Raji (cell line): ENCODE measurements around the gene TTLL4.

Experiments
- POLR2A ChIP-seq: IDR thresholded peaks from 2 replicates; pipeline ENCODE4 v1.6.1; 2011; ENCODE audit warnings: low read depth, low read length, control low read depth; ENCODE audit not compliant: insufficient read depth

TTLL4 gene

DNA sequence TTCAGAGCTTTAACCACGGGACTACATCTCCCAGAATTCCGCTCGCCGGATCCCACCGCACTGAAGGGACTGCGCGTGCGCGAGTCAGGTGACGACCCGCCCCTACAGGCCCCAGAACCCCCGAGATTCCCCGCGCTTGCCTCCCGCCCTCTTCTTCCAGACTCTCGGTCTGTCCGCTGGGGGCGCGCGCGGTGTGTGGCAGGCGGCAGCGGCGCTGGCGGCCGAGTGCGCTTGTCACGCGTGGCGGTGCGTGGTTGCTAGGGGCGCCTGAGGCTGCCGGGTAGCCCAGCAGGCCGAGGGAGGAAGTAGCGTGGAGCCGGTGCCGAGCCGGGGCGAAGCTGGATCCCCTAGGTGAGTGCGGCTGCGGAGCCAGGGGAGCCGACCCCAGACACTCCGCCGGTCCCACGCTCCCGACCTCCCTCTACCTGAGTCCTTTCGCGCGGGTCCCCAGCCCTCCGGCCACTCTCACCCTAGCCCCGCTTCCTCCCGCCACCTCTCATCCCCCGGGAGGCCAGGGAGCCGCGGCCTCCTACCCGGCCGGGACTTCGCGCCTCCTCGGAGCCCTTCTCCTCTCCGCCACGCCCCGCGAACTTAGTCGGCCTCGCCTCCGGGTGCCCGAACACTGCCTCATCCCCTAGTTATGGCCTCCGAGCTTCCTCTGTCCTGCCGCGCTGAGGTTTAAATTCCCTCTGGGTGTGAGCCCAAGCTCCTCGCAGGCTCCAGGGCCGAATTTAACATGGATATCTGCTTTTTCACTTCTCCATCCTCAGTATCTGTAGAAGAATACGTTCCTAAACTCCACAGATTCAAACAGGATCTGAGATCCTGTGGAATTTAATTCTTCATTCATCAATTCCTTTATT lies at the start of gene TTLL4:
TTLL4 (plus strand) TSS at position 149 of the 863 bp plus-strand sequence. CDS start 26,842 bp downstream, outside the sequence.
- peak; percentile 84 for TF ChIP-seq POLR2A

DNA sequence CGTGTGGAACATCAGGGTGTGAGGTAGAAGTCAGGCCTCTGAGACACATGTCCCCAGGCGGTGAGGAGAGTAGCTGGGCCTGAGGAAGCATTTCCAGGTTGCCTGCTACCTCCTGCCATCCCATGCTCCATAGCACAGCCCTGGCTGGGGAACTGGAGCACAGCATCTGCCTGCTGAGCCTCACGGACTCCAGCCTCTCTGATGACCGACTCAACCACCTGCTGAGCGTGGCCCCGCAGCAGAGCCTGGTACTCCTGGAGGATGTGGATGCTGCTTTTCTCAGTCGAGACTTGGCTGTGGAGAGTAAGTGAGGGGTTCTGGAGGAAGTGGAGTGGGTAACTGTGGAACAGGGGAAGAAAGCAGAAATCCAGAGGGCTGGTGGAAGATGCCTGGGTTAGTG lies 48.3 kb upstream of the TTLL4 start:
- no peak for TF ChIP-seq POLR2A

DNA sequence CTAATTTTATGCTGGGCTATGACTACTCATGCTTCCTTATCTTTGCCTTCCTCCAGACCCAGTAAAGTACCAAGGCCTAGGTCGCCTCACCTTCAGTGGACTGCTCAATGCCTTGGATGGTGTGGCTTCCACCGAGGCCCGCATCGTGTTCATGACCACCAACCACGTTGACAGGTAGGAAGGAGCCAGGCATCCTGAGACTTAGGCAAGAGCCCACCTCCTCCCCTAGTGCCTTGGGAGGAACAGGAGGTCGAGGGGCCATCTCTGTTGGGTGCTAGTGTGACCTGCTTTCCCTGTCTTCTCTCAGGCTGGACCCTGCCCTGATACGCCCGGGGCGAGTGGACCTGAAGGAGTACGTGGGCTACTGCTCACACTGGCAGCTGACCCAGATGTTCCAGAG lies 47.8 kb upstream of the TTLL4 start:
- TF ChIP-seq POLR2A, result no peak

- TF ChIP-seq POLR2A, result no peak
Measured at GRCh38 chr2:218663901-218664300, 46.7 kb upstream of the TTLL4 start.

- TF ChIP-seq POLR2A, result no peak
Measured at GRCh38 chr2:218664653-218665052, 46.0 kb upstream of the TTLL4 start.

DNA sequence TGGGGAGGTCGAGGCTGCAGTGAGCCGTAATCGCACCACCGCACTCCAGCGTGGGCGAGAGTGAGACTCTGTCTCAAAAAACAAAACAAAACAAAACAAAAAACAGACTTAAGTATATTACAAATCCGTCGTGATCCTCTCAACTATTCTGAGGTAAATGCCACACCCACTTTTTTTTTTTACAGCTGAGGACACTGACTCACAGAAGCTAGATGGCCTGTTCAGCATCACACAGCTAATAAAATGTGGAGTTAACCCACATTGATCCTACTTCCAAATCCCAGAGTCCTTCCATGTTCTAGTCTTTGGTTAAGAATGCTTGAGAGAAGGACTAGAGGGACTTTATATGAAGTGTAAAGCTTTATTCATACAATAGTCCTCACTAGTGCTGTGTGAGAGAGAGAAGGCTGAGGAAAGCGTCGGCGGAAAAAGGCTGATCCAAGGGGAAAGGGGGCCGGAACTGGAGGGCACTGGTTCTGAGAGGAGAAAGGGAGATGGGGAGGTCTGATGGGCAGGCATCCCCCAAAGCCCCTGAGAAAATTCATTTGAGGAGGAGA lies 39.5 kb upstream of the TTLL4 start:
- no peak for TF ChIP-seq POLR2A

GRCh38 chr2:218671654-218672566 lies 38.7 kb upstream of the TTLL4 start, which contains the start of the genes RNF25 and STK36:
Gene RNF25 (minus strand): TSS chr2:218672002. CDS start chr2:218671970, 32 bp downstream.
Gene STK36 (plus strand): TSS chr2:218672086. CDS start chr2:218672830, 744 bp downstream.
- peak; percentile 82 for TF ChIP-seq POLR2A

- TF ChIP-seq POLR2A, result no peak
Measured at GRCh38 chr2:218679119-218679518, 31.5 kb upstream of the TTLL4 start.

DNA sequence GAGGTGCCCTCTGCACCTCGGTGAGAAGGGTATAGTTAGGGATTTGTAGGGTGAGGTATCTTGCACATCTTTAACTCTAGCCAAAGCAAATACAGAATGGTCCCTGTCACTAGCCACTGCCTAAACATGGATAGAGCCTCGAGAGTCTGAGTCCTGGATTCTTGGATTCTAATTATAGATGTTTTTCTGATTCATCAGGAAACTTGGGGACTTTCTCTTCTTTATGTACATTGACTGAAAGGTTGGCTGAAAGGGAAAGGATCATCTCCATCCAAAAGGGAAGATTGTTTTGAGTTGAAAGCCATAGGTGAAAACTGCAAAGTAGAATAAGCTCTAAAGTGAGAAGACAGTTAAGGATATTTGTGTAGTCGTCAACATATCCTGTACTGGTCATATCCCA lies 30.6 kb upstream of the TTLL4 start:
- no peak for TF ChIP-seq POLR2A

DNA sequence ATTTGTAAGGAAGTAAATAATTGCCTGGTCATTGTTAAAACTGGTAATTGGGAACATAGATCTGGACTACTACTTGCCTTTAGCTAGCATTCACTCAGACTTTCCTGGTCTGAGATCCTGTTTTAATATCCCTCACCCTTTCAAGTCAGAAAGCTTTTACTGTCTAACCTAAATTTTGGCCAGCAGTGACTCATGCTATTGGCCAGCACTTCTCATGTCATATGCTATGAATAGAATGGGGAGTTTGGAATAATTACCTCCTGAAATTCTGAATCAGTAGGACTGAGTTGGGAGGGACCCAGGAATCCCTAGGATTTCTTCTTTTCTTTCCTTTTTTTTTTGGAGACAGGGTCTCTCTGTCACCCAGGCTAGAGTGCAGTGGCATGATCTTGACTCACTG lies 19.4 kb upstream of the TTLL4 start:
- TF ChIP-seq POLR2A, result no peak

GRCh38 chr2:218694405-218695145 lies 16.1 kb upstream of the TTLL4 start:
- TF ChIP-seq POLR2A, result no peak

DNA sequence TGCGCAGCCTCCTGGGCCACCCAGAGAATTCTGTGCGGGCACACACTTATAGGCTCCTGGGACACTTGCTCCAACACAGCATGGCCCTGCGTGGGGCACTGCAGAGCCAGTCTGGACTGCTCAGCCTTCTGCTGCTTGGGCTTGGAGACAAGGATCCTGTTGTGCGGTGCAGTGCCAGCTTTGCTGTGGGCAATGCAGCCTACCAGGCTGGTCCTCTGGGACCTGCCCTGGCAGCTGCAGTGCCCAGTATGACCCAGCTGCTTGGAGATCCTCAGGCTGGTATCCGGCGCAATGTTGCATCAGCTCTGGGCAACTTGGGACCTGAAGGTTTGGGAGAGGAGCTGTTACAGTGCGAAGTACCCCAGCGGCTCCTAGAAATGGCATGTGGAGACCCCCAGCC lies 11.8 kb upstream of the TTLL4 start:
- no peak for TF ChIP-seq POLR2A

- TF ChIP-seq POLR2A, result no peak
Measured at GRCh38 chr2:218701806-218702205, 8.8 kb upstream of the TTLL4 start.

DNA sequence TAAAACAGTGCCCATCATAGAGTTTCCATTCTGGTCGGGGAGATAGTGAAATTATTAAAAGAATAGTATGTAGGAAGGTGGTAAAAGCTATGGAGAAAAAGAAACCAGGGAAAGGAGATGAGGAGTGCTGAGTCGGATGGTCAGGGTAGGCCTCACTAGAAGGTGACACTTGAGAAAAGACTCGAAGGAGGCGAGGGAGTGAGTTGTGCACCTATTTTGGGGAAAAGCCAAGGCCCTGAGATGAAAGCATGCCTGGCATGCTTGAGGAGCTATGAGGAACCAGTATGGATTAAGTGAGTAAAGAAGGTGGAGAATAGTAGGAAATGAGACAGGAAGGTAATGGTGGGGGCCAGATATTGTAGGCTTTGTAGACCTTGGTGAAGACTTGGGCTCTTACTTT lies 7.3 kb upstream of the TTLL4 start:
- TF ChIP-seq POLR2A, result no peak

DNA sequence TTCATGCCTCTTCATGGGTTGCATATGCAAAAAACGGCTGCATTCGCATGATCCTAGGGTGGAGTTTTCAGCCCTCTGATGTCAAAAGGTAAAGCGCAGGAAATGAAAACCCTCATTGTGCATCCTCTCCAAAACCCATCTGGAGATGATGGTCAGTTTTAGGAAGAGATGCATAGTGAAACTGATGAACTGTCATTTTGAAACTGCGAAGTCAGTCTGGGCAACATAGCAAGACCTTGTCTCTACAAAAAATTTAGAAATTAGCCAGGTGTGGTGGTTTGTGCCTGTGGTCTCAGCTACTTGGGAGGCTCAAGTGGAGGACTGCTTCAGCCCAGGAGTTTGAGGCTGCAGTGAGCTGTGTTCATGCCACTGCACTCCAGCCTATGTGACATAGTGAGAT lies 2.5 kb upstream of the TTLL4 start:
- no peak for TF ChIP-seq POLR2A

DNA sequence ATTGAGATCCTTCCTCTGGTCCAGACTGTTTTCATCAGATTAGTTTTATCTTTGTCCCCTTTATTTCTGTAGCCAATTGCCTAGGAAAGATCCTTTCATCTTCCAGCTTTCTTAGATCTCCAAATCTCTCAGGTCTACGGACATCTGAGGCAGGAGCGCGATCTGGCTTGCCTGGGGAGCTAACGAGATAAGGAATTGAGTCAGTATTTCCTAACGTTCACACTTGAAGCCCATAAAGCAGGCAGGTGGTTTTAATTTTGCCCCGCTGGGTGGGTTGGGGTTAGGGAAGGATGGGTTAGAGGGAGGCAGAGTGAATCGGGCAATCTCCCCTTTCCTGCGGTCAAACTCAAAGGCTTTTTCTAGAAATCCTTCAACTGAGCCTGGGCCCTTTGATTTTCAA lies 727 bp upstream of the TTLL4 start:
- TF ChIP-seq POLR2A, result no peak
